ENCODE results near the gene THADA. TPM values are rescaled to one million over a fixed set of nuclear protein-coding genes. Genes with fewer than 3 reads are reported as not detected.

THADA gene
- total RNA-seq, 1 experiment from 2014 or later = 27.5 TPM

GRCh38 chr2:43556256-43556655 is 39.6 kb downstream of the THADA start:
- ATAC-seq = no peak
- ChIA-PET CTCF (interaction anchor here (1.8 kb wide), 1 partner anchor 21 kb away, joined by 13 read pairs; no protein-coding TSS in a partner anchor), POLR2A (no interaction called here)
- Mint-ChIP-seq H3K4me1 (no peaks in the 10 kb centered on the region), H3K9me3 (no peaks in the 10 kb centered on the region; the same call in 1 of the 2 replicates), H3K36me3 (peaks cover 29% of the 10 kb centered on the region), H3K4me3 (no peak overlapping the region), H3K27ac (no peak overlapping the region), H3K27me3 (ENCODE audit: low read depth) (no peaks in the 10 kb centered on the region)
- DNase-seq (ENCODE audit: low spot score) = no peak
- TF ChIP-seq STAT6 (CRISPR knock-in tag; conservative IDR thresholded peaks at IDR 0.05; ENCODE audit: low read depth) = no peak
- TF ChIP-seq, protein P1, sequence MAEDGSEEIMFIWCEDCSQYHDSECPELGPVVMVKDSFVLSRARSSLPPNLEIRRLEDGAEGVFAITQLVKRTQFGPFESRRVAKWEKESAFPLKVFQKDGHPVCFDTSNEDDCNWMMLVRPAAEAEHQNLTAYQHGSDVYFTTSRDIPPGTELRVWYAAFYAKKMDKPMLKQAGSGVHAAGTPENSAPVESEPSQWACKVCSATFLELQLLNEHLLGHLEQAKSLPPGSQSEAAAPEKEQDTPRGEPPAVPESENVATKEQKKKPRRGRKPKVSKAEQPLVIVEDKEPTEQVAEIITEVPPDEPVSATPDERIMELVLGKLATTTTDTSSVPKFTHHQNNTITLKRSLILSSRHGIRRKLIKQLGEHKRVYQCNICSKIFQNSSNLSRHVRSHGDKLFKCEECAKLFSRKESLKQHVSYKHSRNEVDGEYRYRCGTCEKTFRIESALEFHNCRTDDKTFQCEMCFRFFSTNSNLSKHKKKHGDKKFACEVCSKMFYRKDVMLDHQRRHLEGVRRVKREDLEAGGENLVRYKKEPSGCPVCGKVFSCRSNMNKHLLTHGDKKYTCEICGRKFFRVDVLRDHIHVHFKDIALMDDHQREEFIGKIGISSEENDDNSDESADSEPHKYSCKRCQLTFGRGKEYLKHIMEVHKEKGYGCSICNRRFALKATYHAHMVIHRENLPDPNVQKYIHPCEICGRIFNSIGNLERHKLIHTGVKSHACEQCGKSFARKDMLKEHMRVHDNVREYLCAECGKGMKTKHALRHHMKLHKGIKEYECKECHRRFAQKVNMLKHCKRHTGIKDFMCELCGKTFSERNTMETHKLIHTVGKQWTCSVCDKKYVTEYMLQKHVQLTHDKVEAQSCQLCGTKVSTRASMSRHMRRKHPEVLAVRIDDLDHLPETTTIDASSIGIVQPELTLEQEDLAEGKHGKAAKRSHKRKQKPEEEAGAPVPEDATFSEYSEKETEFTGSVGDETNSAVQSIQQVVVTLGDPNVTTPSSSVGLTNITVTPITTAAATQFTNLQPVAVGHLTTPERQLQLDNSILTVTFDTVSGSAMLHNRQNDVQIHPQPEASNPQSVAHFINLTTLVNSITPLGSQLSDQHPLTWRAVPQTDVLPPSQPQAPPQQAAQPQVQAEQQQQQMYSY (CRISPR knock-in tag; IDR thresholded peaks at IDR 0.05) = no peak
- TF ChIP-seq RORB (CRISPR knock-in tag; IDR thresholded peaks at IDR 0.05) = no peak
- no peak for TF ChIP-seq FOXP4 (CRISPR knock-in tag; IDR thresholded peaks at IDR 0.05)
- TF ChIP-seq, protein P2, sequence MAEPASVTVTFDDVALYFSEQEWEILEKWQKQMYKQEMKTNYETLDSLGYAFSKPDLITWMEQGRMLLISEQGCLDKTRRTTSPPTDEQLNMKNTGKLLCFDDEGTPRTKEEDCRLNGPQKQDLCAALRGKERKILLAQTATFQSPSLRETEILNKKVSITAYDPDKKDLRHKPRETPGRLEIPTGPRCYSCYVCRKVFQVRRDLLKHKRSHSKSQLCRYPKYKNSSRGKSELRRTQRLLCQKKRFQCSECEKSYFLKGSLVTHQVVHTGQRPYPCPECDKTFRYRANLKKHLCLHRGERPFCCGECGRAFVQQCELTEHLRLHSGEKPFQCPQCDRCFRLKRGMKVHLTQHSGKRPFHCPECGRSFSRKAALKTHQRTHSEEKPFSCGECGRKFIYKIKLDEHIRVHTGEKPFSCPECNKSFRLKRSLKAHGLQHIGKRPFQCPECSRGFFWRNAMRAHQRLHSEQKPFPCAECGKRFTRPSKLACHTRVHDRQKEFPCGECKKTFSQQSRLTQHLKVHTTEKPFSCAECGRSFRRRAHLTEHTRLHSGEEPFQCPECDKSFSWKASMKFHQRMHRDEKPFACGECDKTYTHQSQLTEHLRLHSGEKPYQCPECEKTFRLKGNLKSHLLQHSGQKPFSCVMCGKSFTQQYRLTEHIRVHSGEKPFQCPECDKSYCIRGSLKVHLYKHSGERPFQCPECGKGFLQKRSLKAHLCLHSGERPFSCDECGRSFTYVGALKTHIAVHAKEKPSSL (CRISPR knock-in tag; conservative IDR thresholded peaks at IDR 0.05) = no peak
- TF ChIP-seq NFE2L1 (CRISPR knock-in tag; IDR thresholded peaks at IDR 0.05) = no peak
- TF ChIP-seq TCF7 (CRISPR knock-in tag; IDR thresholded peaks at IDR 0.05; ENCODE audit: low read depth) = no peak
- TF ChIP-seq ZNF396 (CRISPR knock-in tag; IDR thresholded peaks at IDR 0.05; ENCODE audit: borderline replicate concordance) = no peak
- TF ChIP-seq, protein P3, sequence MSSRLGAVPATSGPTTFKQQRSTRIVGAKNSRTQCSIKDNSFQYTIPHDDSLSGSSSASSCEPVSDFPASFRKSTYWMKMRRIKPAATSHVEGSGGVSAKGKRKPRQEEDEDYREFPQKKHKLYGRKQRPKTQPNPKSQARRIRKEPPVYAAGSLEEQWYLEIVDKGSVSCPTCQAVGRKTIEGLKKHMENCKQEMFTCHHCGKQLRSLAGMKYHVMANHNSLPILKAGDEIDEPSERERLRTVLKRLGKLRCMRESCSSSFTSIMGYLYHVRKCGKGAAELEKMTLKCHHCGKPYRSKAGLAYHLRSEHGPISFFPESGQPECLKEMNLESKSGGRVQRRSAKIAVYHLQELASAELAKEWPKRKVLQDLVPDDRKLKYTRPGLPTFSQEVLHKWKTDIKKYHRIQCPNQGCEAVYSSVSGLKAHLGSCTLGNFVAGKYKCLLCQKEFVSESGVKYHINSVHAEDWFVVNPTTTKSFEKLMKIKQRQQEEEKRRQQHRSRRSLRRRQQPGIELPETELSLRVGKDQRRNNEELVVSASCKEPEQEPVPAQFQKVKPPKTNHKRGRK (CRISPR knock-in tag; IDR thresholded peaks at IDR 0.05; ENCODE audit: borderline replicate concordance) = no peak
- no peak for TF ChIP-seq HMGA2 (CRISPR knock-in tag; IDR thresholded peaks at IDR 0.05)
- no peak for TF ChIP-seq MYBL2 (CRISPR knock-in tag; IDR thresholded peaks at IDR 0.05)
- TF ChIP-seq IRF1 (CRISPR knock-in tag; IDR thresholded peaks at IDR 0.05) = no peak
- TF ChIP-seq GRHL2 (CRISPR knock-in tag; IDR thresholded peaks at IDR 0.05; ENCODE audit: insufficient replicate concordance, severe bottlenecking) = no peak
- TF ChIP-seq SOX15 (CRISPR knock-in tag; IDR thresholded peaks at IDR 0.05) = no peak
- TF ChIP-seq JAZF1 (CRISPR knock-in tag; IDR thresholded peaks at IDR 0.05) = no peak
- TF ChIP-seq ZNF263 (CRISPR knock-in tag; IDR thresholded peaks at IDR 0.05; ENCODE audit: low read depth) = no peak
- no peak for TF ChIP-seq SMAD3 (CRISPR knock-in tag; IDR thresholded peaks at IDR 0.05; ENCODE audit: borderline replicate concordance)
